ENCODE data around the gene ABHD17A.

- no peak for TF ChIP-seq GATA2 (IDR thresholded peaks at IDR 0.05; ENCODE audit: low read depth, low read length)
- TF ChIP-seq GATA3 (IDR thresholded peaks at IDR 0.05; ENCODE audit: low read depth, low read length), result no peak
Measured at GRCh38 chr19:1911995-1912394, 26.7 kb upstream of the ABHD17A start.
